T-helper 2 cell (primary cell): ENCODE results near the gene GNG7.
"Not testable (repeated sequence)": the region's sequence is repeated elsewhere in the genome, so short reads cannot be mapped to it uniquely, and the experiment has no call there.

ENCODE experiments used
- DNase-seq, 5 experiments: peaks; one replicate each; pipeline versions ENCODE4 v3.0.0 to v3.0.0-alpha.2; 2012 to 2022

Gene GNG7

DNA sequence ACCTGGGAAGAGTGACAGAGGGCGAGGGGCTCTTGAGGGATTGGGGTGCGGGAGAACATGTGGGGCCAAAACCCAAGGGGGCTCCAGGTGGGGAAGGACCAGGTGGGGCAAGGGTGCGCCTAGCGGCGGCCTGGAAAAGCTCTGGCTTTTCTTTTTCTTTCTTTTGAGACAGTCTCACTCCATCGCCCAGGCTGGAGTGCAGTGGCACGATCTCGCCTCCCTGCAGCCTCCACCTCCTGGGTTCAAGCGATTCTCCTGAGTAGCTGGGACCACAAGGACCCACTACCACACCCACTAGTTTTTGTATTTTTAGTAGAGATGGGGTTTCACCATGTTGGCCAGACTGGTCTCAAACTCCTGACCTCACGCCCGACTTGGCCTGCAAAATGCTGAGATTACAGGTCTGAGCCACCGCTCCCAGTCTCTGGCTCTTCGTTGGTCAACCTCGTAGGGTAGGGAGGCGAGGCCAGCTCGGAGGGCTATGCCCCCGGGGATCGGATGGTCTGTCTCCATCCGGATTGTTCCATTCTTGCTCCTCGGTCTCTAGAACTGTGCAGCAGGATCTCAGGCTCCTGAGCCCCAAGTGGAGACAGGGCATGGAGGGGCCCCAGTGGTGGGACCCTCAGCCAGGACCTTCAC is 222.8 kb downstream of the GNG7 start:
- no peak for DNase-seq

DNA sequence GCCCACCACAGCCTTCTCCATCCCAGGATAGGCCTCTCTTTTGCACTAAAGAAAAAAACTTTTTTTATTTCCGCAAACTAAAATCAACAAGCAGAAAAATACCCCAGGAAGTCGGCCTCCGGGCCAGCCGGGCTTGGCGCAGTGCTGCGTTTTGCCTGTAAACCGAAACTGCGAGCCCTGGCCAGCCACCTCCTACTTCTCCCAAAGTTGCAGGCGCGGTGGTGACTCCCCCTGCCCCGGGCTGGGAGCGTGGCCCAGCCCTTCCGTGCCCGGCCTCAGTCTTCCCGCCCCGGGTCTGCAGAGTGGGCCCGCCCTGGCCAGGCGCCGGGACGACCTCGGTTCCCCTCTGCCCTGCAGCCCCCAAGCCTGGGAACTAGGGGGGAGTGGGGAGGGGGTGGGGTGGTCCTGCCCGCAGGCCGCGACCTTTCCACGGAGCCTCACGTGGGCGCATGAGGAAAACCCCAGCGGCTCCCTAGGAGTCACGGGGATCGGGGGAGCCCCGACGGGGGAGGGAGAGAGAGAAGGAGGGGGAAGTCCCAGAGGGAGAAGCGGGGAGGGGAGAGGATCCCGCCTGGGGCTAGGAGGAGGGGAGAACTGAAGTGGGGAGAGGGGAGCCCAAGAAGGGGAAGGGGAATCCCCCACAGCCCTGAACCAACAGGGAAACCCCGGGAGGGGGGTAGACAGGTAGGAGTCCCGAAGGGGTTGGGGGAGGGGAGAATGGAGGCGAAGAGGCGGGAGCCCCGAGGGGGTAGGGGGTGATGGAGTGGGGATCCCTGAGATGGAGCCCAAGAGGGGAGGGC is 223.5 kb downstream of the GNG7 start:
- DNase-seq = peak; percentile 37 to 68 (median 55)

DNA sequence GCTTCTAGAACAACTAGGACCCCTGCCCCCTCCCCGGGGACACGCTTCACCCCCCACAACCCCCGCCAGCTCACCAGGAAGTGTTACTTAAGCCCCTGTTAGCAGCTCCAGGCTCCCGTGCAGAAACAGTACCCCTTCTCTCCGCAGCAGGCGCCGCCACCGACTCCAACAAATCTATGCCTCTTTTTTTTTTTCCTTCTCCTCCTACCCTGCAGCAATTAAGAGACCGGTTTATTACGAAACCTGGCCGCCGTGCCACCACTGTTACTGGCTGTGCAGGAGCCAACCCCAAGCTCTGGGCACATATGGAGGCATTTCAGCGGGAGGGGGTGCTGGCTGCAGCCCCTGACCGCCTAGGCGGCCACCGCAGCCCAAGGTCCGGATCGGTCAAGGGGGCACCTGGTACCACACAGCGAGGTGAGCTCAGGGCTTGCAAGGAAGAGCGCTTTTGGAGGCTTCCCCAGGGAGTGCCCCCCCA is 224.2 kb downstream of the GNG7 start:
- peak in 4 of 5 experiments; percentile 26 to 75 (median 54) for DNase-seq

DNA sequence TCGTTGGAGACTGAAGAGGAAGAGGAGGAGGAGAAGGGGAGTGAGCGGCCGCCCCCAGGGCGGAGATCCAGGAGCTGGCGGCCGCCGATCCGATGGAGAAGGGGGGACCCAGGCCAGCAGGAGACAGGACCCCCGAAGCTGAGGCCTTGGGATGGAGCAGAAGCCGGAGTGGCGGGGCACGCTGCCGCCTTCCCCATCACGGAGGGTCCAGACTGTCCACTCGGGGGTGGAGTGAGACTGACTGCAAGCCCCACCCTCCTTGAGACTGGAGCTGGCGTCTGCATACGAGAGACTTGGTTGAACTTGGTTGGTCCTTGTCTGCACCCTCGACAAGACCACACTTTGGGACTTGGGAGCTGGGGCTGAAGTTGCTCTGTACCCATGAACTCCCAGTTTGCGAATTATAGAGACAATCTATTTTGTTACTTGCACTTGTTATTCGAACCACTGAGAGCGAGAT is 224.7 kb downstream of the GNG7 start:
- peak in 3 of 5 experiments; percentile 17 to 35 (median 34) for DNase-seq

GRCh38 chr19:2477141-2477710 is 225.3 kb downstream of the GNG7 start:
- DNase-seq = peak in 1 of 5 experiments; percentile 15

DNA sequence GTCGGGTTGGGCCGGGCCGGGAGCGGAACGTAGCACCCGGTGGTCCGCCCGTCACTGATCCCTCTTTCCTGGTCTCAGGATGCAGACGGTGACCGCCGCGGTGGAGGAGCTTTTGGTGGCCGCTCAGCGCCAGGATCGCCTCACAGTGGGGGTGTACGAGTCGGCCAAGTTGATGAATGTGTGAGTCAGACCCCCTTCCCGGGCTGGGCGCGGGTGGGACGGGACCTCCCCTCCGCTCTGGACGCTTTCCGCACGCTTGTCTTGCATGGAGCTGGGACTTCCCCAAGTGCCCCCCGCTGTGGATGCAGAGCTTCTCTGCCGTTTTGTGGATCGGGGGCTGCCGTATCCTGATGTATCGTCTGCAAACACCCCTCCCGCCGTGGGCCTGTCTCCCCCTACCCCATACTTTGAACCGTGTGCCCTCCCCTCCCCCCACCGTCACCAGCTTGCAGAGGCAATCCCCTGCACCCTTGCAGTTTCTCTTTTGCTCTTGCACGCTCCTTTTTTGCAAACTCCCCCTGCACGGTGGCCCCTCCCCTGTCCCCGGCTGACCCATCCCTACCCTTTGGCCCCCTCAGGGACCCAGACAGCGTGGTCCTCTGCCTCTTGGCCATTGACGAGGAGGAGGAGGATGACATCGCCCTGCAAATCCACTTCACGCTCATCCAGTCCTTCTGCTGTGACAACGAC is 225.9 kb downstream of the GNG7 start:
- DNase-seq = peak; percentile 29 to 71 (median 45)

DNA sequence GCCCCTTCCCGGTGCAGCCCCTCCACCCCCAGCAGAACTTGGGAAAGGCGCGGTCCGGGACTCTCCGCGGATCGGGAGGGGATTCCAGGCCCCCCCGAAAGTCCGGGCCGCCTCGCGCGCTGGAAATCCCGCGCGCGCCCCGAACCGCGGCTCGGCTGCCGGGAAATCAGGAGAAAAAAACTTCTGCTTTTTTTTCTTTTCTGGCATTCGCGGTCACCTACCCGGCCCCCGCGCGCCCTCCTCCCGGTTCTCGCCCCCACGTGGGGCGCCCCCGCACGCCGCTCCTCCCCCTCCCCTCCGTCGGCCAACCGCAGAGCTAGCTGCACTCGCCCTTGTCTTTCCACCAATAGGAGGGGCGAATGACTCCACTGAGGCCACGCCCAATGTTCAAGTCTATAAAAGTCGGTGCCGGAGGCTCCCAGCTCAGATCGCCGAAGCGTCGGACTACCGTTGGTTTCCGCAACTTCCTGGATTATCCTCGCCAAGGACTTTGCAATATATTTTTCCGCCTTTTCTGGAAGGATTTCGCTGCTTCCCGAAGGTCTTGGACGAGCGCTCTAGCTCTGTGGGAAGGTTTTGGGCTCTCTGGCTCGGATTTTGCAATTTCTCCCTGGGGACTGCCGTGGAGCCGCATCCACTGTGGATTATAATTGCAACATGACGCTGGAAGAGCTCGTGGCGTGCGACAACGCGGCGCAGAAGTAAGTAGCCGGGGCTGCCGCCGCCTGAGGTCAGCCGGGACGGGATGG is 226.6 kb downstream of the GNG7 start, which contains the start of gene GADD45B:
Gene GADD45B (plus strand): TSS at position 426 of the 749 bp plus-strand sequence. CDS start 232 bp downstream, at position 658.
- peak; percentile 91 to 95 (median 94) for DNase-seq

- DNase-seq = peak in 4 of 5 experiments; percentile 40 to 68 (median 47)
These were observed 227.3 kb downstream of the GNG7 start for GRCh38 chr19:2475018-2475701.

- peak; percentile 75 to 83 (median 79) for DNase-seq
These were observed 228.1 kb downstream of the GNG7 start for GRCh38 chr19:2474232-2475017.

DNA sequence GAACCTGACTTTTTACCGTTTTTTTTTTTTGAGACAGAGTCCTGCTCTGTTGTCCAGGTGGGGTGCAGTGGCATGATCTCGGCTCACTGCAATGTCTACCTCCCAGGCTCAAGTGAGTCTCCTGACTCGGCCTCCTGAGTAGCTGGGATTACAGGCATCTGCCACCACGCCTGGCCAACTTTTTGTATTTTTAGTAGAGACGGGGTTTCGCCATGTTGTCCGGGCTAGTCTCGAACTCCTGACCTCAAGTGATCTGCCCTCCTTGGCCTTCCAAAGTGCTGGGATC is 232.6 kb downstream of the GNG7 start:
- DNase-seq = not testable (repeated sequence)

DNA sequence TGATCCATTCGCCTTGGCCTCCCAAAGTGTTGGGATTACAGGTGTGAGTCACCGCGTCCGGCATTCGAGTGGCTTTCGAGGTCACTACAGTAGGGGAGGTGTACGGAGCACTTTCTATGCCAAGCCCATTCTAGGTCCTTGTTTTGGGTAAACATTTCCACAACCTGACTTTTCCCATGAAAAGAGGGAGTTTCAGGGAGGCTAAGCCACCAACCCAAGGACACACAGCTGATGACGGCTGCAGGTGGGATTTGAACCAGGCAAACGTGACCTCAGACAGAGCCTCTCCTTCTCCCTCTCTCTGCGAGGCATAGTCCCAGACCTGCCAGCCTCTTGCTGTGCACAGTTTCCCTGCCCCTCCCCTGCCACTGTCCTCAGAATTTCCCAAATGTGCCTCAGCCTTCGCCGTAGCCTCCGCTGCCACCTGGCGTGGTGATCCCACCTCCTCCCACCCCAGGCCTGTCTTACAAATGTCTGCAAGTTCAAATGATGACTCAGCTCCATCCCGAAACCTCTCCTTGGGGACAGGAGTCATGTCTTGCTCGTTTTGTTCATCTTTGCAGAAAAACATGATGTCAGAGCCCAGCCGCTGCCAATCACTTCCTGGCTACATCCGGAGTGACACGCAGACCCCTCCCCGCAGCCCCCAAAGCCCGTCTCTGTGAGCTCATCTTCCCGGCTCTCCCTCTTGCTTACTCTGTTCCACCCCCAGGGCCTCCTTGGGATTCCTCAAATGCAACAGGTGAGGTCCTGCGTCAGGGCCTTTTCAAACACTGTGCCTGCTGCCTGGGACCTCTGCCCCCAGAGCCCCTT is 233.2 kb downstream of the GNG7 start:
- DNase-seq = peak in 1 of 5 experiments; percentile 37

DNA sequence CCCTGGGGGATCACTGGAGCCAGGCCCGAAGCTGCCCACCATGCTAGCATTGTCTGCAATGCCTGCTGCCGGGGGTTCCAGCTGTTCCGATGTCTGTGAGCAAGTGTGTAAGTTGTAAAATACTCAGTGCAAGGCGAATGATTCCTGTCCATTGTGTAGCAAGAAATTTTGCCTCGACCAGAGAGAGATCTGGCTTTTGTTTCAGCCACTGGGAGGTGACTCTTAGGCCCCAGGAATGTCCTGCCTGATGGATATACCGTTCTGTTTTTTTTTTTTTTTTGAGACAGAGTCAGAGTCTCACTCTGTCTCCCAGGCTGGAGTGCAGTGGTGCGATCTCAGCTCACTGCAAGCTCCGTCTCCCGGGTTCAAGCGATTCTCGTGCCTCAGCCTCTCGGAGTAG is 233.9 kb downstream of the GNG7 start:
- DNase-seq = no peak

DNA sequence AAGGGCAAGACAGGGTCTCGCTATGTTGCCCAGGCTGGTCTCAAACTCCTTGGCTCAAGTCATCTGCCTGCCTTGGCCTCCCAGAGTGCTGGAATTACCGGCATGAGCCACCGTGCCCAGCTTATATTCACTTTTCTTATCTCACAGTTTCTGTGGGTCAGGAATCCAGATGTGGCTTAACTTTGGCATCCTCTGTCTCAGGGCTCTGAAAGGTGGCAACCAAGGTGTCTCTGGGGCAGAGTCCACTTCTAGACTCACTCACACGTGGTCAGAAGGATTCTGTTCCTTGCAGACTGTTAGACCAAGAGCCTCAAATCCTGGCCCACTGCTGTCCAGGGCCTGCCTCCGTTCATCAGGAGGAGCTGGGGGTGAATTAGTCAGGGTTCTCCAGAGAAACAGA is 238.1 kb downstream of the GNG7 start:
- no peak for DNase-seq

DNA sequence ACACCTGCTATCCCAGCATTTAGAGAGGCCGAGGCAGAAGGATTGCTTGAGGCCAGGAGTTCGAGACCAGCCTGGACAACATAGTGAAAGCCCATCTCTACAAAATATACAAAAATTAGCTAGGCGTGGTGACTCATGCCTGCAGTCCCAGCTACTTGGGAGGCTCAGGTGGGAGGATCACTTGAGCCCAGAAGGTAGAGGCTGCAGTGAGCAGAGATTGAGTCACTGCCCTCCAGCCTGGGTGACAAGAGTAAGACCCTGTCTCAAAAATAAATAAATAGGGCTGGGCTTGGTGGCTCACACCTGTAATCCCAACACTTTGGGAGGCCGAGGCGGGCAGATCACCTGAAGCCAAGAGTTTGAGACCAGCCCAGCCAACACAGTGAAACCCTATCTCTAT is 238.8 kb downstream of the GNG7 start:
- DNase-seq = not testable (repeated sequence)

DNA sequence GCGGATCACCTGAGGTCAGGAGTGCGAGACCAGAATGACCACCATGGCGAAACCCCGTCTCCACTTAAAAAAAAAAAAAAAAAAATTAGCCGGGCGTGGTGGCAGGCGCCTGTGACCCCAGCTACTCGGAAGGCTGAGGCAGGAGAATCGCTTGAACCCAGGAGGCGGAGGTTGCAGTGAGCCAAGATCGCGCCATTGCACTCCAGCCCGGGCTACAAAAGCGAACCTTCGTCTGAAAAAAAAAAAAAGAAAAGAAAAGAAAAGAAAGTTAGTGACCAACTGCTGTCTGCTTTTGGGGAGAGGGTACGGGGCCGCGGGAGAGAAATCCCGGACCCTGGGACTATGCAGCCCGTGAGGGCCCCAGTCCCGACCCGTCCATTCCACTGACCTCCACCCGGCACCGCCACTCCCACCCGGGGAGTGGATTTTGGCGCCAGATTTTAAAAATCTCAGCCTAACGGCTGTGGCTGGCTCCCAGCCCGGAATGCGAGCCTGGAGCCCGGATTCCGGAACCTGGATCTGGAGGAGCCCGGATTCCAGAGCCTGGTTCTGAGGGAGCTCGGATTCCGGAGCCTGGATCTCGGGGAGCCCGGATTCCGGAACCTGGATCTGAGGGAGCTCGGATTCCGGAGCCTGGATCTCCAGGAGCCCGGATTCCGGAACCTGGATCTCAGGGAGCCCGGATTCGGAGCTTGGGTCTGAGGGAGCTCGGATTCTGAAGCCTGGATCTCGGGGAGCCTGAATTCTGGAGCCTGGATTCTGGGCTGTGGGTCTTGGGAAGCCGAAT is 239.7 kb downstream of the GNG7 start:
- DNase-seq = no peak

GRCh38 chr19:2461751-2462634 is 240.5 kb downstream of the GNG7 start:
- DNase-seq = peak in 4 of 5 experiments; percentile 26 to 85 (median 41)
